Measurements from ENCODE around the gene INPP4A.

The INPP4A gene

DNA sequence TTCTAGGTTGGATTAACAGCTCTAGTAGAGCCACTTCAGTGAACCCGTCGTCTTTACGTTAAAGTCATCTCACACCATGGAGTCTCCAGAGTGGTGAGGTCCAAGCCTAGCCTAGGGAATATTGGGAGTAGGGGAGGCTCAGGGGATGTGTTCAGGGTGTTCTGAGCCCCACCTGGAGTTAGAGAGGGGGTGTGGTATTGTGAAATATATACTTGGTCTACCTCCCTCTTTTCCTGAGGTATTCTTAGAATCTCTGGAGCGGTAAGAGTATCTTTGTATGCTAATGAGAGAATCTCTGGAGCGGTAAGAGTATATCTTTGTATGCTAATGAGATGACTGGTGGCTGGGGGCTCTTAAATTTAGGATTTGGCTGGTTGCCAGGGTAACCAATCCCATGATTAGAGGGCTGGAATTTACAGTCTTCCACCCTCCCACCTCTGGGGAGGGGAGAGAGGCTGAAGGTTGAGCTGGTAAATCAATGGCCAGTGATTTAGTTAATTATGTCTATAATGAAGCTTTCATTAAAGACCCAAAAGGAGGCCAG, 69.5 kb downstream of the INPP4A start:
- no peak for DNase-seq (ENCODE audit: low read depth, low spot score)

DNA sequence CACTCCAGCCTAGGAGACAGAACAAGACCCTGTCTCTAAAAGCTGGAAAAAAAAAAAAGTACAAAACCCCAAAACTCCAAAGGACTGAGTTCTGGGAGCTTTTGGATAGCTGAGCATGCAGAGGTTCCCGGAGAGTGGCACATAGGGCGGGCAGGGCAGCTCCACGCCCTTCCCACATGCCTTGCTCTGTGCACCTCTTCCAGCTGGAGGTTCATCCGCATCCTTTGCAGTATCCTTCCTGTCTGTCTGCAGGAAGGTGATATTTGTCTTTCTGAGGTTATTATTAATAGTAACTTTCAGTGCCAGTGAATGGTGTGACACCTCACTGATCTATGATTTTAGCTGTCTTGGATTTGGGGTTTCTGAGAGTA, 70.2 kb downstream of the INPP4A start:
- DNase-seq (ENCODE audit: low read depth, low spot score): no peak

DNA sequence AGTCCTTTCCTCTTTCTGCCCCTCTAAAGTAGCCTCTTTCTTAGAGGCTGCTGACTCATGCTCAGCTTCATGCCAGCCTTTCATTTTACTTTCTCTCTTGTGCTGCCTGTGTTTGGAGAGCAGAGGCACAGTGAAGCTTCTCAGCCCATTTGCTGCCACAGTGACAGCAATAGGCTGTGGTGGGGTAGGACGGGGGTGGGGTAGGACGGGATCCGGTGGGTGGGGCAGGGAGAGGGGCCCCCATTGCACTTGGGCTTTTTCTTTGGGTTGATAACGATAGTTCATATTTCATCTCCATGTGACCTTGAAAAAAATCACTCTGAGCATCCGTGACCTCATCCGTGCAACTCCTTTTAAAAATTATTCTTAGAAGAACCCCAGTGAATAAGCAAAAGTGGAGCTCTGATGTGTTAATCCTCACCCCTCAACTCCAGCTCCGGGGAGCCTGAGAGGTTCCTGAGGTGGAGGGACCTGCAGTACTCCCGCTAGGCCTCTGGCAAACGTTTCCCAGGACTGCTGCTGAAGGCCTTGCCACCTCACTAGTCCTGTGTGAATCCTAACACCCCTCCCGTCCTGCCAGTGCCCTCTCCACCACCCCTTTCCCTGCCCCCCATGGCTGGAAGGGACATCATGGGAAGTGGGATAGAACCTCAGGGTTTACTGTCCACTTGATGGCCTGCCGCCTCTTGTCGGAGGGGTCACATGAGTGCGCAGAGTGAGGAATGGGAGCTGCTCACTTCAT, 70.8 kb downstream of the INPP4A start:
- DNase-seq (ENCODE audit: low read depth, low spot score): no peak

DNA sequence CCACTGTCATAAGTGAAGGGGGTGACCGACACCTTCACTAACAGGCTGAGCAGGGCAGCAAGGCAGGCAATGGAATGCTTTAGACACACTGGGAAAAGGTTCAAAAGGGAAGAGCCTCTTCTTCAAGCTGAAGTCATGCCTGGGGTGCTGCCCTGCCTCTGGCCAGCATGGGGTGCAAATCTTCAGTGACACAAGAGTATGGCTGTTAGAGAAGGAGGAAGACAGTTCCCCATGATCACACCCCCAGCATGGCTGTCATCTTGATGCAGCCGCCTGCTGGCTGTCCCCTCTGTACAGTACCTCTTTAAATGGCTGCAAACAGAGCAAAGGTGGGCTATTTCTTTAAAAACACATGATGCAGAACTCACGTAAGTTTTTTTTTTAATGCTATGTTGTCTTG, 71.9 kb downstream of the INPP4A start:
- DNase-seq (ENCODE audit: low read depth, low spot score): no peak

DNA sequence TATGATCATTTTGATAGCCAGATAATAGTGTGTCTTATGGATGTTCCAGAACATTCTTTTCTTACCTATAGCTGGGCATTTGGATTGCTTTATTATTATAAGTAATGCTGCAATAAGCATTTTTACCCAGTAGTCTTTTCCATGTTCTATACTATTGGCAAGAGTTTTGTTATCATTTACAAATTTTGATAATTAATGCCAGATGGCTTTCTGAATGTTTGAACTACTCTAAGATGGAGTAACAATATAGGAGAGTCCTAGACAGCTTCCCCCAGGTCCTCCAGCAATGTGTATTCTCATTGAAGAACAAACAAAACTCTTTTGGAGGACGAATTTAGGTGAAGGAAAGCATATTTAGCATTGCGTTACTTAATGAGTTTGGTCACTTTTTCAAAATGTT, 73.0 kb downstream of the INPP4A start:
- no peak for DNase-seq (ENCODE audit: low read depth, low spot score)

DNA sequence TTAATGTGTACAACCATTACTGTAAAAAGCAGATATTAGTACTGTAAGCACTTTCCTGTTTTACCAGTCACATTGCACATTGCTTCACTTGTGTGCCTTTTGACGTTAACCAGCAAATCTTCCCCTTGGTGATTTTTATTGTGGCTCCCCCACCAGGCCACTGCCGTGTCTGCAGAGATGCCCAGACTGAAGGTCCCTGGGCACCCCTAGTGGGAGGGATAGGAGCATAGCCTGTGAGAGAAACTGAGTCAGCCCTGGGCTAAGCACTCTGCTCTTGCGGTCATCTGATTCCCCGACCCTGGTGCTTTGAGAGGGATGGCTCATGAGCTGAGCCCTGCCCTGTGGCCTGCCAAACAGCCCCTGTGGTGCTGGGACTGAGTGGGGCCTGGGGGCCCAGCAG, 73.4 kb downstream of the INPP4A start:
- no peak for DNase-seq (ENCODE audit: low read depth, low spot score)

DNA sequence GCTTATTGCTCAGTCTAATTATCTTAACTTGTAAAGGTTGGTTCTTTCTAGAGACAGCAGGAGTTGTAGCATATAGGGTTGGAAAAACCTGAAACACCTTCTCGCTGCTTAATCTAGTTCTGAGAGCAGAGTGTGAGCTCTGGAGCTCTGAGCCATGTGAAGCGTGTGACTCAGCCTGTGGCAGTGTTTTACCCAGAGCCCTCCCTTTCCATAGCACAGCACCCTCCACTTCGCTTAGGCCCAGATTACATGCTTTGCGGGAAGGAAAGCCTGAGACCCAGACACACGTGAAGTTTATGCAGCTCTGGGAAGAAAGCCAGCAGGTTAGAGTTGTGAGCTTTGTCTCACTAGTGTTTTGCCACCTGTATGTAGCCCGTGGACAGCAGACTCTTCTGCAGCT, 74.5 kb downstream of the INPP4A start:
- no peak for DNase-seq (ENCODE audit: low read depth, low spot score)

DNA sequence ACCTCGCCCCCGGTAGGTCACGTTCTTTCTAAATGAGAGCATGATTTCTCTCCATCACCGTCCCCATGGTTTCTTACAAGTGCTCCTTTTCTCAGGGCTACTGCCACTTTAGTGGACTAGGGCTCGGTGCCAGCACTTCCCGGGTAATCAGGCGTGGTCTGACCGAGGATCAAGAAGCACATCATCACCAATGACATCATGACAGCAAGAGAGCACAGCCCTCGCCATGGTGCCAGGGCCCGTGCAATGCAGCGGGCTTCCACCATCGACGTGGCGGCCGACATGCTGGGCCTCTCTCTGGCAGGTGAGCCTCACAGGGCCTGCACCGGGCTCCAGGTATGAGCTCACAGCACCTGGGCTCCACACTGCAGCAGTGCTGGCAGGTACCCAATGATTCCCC, 75.2 kb downstream of the INPP4A start:
- no peak for DNase-seq (ENCODE audit: low read depth, low spot score)

DNA sequence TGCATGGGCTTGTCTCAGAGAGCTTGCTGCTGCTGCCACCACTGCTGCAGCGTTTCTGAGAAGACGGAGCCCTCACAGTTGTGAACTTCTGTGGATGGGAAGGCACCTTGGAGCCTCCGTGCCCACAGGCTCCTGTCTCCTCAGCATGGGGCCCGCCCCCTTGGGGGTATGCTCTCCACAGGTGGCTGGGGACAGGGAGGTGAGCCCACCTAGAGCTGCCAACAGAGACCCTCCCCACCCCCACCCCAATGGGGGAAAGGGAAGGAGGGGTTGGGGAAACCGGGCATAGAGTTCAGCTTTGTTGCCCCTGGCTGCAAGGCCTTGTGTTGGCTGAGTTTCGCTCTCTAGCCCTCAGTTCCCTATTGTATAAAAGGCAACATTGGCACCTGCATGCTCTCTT, 76.1 kb downstream of the INPP4A start:
- no peak for DNase-seq (ENCODE audit: low read depth, low spot score)

DNA sequence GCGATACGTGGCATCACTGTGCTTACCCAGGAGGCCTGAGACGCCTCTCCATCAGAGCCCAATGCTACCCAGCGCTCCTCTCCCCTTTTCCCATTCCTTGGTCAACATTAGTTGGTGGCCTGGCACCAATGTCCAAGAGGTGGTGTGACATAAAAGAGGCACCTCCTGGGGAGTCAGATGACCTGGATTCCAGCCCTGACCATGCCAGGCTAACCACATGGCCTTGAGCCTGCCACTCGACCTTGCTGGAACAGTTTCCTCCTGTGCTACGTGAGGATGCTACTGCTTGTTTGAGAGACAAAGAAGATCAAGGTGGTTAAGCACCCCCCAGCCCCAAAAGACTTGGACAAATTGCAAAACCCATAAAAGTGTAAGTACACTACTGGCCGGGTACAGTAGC, 76.6 kb downstream of the INPP4A start:
- DNase-seq (ENCODE audit: low read depth, low spot score): no peak

DNA sequence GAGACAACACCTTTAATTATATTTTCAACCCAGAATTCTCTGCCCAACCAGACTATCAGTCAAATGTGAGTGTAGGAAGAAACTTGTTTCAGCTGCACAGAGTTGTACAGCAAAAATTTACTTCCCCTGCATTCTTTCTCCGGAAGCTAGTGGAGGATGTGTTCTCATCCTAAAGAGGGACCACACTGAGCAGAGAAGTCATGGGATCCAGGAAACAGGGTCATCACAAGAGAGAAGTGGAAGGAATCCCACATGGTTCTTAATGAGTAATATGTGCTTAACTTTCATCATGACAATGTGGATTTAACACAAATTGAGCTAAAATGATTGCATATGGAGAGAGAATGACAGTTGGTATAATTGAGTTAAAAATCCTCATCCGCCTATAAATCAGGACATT, 78.2 kb downstream of the INPP4A start:
- DNase-seq (ENCODE audit: low read depth, low spot score): no peak

DNA sequence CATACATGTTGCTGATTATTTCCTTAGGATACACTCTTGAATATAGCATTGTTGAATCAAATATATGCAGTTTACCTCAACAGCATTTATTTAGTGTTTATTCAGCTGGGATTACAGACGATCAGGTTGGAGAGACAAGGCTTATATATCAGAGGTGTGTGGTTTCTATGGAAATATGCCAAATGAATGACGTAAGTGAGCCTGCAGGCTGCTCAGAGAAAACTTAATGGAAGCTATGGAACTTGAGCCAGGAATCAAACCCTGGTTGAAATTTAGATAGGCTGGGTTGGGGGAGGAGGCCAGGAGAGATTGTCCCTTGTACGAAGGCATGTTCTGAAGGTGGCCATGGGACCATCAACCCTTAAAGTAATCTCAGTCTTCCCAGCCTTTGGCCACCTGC, 79.5 kb downstream of the INPP4A start:
- DNase-seq (ENCODE audit: low read depth, low spot score): no peak

DNA sequence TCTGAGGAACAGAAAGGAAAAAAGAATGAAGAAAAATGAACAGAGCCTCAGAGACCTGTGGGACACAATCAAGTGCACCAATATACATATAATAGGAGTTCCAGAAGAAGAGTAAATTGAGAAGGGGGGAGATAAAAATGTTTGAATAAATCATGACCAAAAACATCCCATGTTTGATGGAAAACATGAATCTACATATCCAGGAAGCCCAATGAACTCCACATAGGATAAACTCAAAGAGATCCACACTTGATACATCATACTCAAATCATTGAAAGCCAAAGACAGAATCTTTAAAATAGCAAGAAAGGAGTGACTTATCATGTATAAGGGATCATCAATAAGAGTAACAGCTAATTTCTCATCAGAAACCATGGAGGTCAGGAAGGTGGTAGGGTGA, 83.7 kb downstream of the INPP4A start:
- no peak for DNase-seq (ENCODE audit: low read depth, low spot score)

DNA sequence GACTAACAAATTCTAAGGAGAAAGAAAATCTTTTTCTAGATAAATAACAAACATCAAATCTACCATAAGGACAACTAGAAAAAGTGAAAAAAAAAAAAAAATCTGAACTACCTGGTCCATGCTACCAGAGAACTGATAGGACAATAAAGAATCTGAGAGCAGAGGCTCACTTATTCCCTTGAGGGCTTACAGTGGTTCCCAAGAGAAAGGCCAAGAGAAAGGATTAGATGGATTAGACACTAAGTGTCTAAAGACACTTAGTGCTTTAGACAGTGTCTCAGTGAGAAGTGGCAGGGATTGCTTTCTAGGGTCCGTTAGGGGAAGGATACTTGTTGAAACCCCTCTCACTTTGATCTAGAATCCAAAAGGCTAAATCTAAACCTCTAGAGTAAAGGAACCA, 85.5 kb downstream of the INPP4A start:
- DNase-seq (ENCODE audit: low read depth, low spot score): no peak

DNA sequence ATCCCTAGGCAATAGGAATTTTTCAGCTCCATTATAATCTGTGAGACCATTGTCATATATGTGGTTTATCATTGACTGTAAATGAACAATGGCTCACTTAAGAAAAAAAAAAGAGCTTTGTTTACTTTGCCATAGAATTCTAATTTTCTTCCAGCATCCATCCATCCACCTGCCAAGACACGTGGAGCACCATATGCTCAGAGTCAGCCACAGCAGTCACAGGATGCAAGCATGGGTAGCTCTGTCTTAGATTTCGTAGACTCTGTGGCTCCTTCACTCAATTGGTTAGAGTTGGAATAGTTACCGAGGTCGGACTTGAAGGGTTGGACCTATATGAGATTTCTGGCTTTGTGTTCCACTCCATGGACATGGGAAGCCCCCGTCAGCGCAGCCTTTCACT, 88.1 kb downstream of the INPP4A start:
- no peak for DNase-seq (ENCODE audit: low read depth, low spot score)

DNA sequence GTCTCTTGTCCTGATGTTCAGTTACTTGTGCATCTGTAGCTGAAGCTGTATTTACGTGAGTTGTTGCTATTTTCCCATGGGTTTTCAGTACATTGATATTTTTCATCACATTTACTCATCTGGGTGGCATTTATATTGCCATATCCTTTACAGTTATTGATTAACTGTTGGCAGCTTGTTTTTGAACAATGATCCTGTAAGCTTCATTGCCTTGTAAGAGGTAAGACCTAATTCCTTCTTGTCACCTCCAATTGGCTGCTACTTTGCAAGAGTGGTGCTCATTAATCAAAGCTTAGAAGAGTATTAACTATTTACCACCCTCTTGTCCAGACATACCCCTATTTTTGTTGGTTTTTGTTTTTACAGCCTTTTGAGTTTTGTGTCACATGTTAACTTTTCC, 88.9 kb downstream of the INPP4A start:
- DNase-seq (ENCODE audit: low read depth, low spot score): no peak

DNA sequence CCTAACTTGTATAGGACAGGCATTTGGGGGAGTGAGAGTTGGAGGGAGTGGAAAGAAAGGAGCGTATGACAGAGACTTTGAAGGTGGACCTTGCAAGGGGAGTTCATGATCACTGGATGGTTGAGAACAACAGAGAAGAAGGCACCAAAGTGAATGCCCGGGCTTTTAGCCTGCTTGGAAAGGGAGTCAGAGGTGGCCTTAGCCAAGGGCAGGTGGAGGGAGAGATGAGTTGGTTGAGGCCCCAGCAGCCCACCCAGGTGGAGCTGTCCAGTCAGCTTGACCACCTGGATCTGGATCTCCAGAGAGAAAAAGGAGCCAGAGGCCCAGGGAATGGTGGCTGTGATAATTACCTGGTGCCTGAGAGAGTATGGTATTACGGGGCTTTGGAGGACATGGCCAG, 90.1 kb downstream of the INPP4A start:
- DNase-seq (ENCODE audit: low read depth, low spot score): no peak

DNA sequence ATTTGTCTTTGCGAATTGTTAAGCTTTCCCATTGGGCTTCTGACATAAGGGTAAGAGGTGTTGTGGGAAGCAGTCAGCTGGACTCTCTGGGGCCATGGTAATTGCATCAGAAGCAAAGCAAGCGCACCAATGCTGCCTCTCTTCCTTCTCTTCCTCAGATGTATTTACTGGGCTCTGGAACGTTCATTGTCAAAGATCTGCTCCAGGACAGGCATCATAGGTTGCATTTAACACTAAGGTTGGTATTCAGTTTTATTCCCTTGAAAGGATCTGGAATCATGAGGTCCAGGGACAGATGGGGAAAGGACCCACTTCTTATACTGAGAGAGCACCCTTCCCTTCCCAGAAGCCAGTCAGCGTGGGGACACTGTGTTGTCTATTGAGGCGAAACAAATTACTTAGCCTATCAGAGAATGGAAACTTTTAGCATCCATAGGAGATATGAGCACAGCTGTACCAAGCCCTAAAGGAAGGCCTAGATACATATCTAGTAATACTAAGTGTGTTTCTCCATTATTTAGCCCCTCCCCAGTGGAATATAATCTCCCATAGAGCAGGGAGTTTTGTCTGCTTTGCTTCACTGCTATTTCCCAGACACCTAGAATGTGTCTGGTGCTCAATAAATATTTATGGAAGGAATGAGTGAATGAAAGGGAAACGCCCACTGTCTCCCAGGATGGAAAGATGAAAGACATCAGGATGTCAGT, 91.5 kb downstream of the INPP4A start:
- DNase-seq (ENCODE audit: low read depth, low spot score): no peak

DNA sequence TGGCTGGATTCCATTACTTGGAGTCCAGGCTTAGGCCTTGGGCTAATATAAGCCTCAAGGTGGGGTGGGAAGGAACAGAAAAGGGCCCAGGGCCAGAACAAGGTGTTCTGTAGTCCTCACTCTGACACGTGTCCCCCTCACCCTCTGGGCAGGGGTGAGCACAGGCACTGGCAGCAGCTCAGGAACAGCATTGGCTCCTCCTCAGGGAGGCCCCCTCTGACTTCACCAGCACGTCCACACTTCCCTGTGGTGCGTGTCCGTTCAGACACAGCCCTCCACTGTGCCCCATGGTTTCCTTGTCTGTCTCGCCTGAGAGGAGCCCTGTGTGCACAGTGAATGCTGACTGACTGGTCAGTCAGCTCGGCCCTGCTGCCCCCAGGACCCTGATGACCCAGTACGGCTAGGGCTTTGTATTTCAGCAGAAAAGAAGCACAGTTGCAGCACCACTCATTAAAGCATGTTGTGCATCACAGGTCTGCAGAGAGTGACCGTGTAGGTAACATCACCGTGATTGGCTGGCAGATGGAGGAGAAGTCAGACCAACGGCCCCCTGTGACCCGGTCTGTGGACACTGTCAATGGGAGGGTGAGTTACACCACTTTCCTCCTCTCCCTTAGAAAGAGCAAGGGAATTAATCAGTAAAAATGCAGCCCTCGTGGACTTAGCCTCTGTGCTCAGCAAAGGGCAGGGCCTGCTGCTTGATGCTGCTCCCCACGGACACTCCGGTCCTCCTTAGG, 92.9 kb downstream of the INPP4A start:
- no peak for DNase-seq (ENCODE audit: low read depth, low spot score)

DNA sequence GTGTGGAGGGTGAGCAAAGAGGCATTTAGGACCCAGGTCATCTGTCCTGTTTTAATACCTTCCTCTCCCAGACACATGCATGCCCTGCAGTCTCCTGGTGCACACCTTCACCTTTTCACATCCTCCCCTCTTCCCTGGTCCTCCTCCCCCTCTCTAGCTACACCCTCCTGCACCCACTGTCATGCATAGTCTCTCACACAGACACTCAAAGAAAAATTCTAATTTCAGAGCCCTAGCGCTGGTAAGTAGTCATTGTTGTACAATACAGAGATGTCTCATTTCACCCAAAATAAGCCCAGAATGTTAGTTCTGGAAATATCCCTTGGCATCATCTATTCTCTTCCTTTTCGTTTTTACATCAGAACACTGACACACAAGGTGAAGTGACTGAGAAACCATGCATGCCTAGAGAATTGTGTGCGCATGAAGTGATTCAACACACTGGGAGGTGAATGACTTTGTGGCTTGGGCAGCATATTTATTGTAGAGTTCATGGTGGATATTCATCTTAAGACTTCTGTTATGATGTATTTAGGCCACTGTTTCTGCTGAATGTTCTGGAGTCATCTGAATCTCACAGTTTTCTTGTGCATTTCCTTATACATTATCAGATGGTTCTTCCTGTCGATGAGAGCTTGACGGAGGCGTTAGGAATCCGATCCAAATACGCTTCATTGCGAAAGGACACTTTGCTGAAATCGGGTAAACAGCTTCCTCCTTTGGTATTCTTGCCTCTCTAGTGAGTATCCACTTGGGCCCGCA, 93.8 kb downstream of the INPP4A start:
- DNase-seq (ENCODE audit: low read depth, low spot score): no peak

DNA sequence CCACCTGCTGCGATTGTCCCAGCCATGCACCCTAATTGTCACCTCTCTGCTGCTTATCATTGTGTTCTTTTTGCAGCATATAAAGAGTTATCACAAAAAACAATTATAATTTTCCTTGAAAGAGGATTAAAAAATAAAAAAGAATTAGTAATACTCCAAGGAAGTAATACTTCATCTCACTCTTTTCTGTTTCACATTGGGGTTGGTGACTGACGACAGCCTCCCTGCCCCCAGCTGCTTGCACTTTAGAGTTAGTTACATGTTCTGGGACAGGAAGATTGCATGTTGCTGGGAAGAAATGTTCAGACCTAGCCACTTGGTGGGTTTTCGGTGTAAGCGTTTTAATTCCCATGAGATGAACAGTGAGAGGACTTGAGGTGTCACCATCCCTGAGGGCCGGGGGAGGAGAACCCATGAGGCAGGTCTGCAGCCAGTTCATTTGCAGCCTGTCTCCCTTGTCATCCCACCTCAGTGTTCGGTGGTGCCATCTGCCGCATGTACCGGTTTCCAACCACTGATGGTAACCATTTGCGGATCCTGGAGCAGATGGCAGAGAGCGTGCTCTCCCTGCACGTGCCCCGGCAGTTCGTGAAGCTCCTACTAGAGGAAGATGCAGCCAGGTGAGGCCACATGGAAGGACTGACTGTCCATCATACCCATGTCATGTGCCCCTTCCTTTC, 94.5 kb downstream of the INPP4A start:
- DNase-seq (ENCODE audit: low read depth, low spot score): no peak

All from smooth muscle cell of the brain vasculature (primary cell).